Stomach (tissue), 9 donors: ENCODE data around the gene MACROD1. TPM values are rescaled to one million over a fixed set of nuclear protein-coding genes. Genes with fewer than 3 reads are reported as not detected.
A peak's percentile ranks its signal among the peaks of the same experiment; 100 is the strongest.

Experiments used
- DNase-seq, 2 donors: peaks; one replicate each; pipeline versions ENCODE4 v3.0.0 to v3.0.0-alpha.2; 2013 to 2019
- H3K27ac ChIP-seq, 5 donors: fragments of 200-600 bp in 4 of 5; sonication (generic) in 4 of 5; one replicate each; pipeline ENCODE4 v1.5.1; 2013 to 2019; ENCODE audit warnings: mild to moderate bottlenecking in 1 of 5, moderate library complexity in 1 of 5
- H3K27me3 ChIP-seq, 3 donors: fragments of 200-600 bp; sonication (generic); one replicate each; pipeline ENCODE4 v1.5.1; 2017 to 2019; ENCODE audit warnings: mixed run types in 1 of 3
- H3K36me3 ChIP-seq, 4 donors: fragments of 200-600 bp; sonication (generic); 1 replicate in 3 of 4; 2 replicates in 1 of 4; pipeline ENCODE4 v1.5.1; 2016 to 2019
- H3K4me1 ChIP-seq, 4 donors: fragments of 200-600 bp; sonication (generic); one replicate each; pipeline ENCODE4 v1.5.1; 2016 to 2019
- H3K4me3 ChIP-seq, 4 donors: fragments of 200-600 bp; sonication (generic) in 3 of 4; one replicate each; pipeline ENCODE4 v1.5.1; 2016 to 2019; ENCODE audit warnings: mild to moderate bottlenecking in 1 of 4
- H3K9me3 ChIP-seq, 4 donors: fragments of 200-600 bp; sonication (generic); one replicate each; pipeline ENCODE4 v1.5.1; 2016 to 2019
- CTCF ChIP-seq, 7 experiments: fragments of 450-650 bp in 4 of 7; fragments of 200-600 bp in 3 of 7; sonication (generic) in 3 of 7; IDR thresholded peaks; one replicate each; pipeline ENCODE4 v1.5.1; 2016 to 2019; ENCODE audit warnings: antibody characterized with exemption in 7 of 7, control low read depth in 2 of 7, mild to moderate bottlenecking in 1 of 7
- EP300 ChIP-seq: sonication (generic); formaldehyde crosslinking; IDR thresholded peaks from one replicate; pipeline ENCODE4 v1.6.1; 2017; ENCODE audit warnings: antibody characterized with exemption
- POLR2A ChIP-seq, 4 donors: fragments of 450-650 bp; IDR thresholded peaks; one replicate each; pipeline ENCODE4 v1.6.1; 2016; ENCODE audit warnings: antibody characterized with exemption in 4 of 4, control low read depth in 2 of 4, mild to moderate bottlenecking in 1 of 4, moderate library complexity in 1 of 4
- POLR2AphosphoS5 ChIP-seq, 3 donors: sonication (generic); formaldehyde crosslinking; IDR thresholded peaks; one replicate each; pipeline ENCODE4 v1.6.1; 2016; ENCODE audit warnings: antibody characterized with exemption in 3 of 3
- WGBS, 5 donors: extraction: QIAGEN DNeasy Blood & Tissue Kit in 3 of 5; methylation state at CpG; one replicate each; pipeline versions ENCODE4 v1.1.5 to v1.1.7; 2013 to 2018; 5-methylcytosine and 5-hydroxymethylcytosine counted together
- intact Hi-C: fragments of 100-400 bp; cut with DNase I; formaldehyde crosslinking; loops from one replicate; pipeline ENCODE4 v1.15.1; 2023; ENCODE audit warnings: low total_unique reads
- polyA plus RNA-seq, 3 donors: library from polyadenylated mRNA; stranded (reverse); fragments of 200-250 nt; gene quantifications; one replicate each; pipeline ENCODE4 v1.2.3, GENCODE V29; 2013
- total RNA-seq, 5 donors: library from RNA; depleted of rRNA; stranded (reverse); fragments of >200 nt; gene quantifications; one replicate each; pipeline versions ENCODE4 v1.1.0 to v1.2.3, GENCODE V29; 2014 to 2016
- donor health status: healthy with polysubstance abuse.
- donor health status: Bipolar disorder and iron deficiency.
- donor health status: healthy.

MACROD1 gene
- total and polyA plus RNA-seq, 8 donors = 18.0 to 283 (median 47.4) TPM

DNA sequence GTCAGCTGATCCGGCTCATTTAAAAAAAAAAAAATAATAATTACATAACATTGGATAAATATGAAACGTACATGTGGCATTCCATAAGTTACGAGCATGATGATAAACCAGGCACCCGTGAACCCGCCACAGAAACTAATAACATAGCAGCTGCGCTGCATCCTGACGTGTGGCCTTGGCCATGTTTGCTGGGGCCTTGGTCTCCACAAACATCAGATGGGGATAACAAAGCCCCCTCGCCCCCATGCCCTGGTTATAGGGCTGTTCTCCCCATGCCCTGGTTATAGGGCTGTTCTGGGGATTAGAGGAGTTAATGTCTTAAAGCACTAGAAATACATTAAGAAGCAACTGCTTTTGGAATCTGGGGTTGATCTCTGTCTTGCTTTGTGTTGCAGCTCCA, 93.5 kb downstream of the MACROD1 start:
- Histone ChIP-seq H3K9me3 (no peaks in the 10 kb centered on the region), H3K27me3 (no peaks in the 10 kb centered on the region), H3K4me3 (no peak overlapping the region), H3K4me1 (peaks cover 0 to 10% (median 0%) of the 10 kb centered on the region in 4 donors), H3K36me3 (no peaks in the 10 kb centered on the region), H3K27ac (no peak overlapping the region)
- DNase-seq = no peak
- 78 to 84% (median 83%) methylated on average over 8 of the region's 8 CpGs for whole genome bisulfite sequencing, 5 donors
- TF ChIP-seq CTCF (IDR thresholded peaks at IDR 0.05) (no peak), EP300 (no peak), POLR2A (IDR thresholded peaks at IDR 0.05) (no peak), POLR2AphosphoS5 (IDR thresholded peaks at IDR 0.05) (no peak)
- intact Hi-C loops = no loop called here

- intact Hi-C loops = no loop called here
- no peaks in the 10 kb centered on the region for H3K36me3 ChIP-seq
- H3K27me3 ChIP-seq = no peaks in the 10 kb centered on the region
- DNase-seq = peak in 1 of 2 donors; percentile 56
- H3K4me3 ChIP-seq = no peak overlapping the region
- H3K27ac ChIP-seq = no peak overlapping the region
- TF ChIP-seq POLR2A (IDR thresholded peaks at IDR 0.05) (no peak), CTCF (IDR thresholded peaks at IDR 0.05) (no peak), POLR2AphosphoS5 (IDR thresholded peaks at IDR 0.05) (no peak), EP300 (no peak)
- H3K9me3 ChIP-seq = no peaks in the 10 kb centered on the region
- 78 to 88% (median 85%) methylated on average over 19 to 20 of the region's 20 CpGs for WGBS, 5 donors
- H3K4me1 ChIP-seq = peaks cover 0 to 10% (median 0%) of the 10 kb centered on the region in 4 donors
Observed at GRCh38 chr11:64071849-64072248, 94.1 kb downstream of the MACROD1 start.

DNA sequence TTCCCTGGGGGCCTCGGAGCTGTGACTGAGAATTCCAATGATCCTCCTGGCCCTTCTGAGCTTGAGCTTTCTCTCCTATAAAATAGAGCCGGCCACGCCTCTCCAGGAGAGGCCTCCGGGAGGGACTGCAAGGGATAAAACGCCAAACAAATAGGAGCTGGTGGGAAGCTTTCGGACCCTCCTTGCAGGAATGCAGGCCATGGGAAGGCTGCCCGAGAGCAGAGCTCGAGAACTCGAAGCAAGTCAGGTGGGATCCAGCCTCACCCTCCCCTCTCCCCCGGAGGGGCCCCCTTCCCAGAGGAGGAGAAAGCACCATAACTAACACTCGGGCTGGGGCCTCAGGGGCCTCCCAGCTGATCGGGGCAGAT, 95.6 kb downstream of the MACROD1 start:
- H3K27me3 ChIP-seq = no peaks in the 10 kb centered on the region
- DNase-seq = peak in 1 of 2 donors; percentile 53
- peaks cover 0 to 10% (median 0%) of the 10 kb centered on the region in 4 donors for H3K4me1 ChIP-seq
- H3K36me3 ChIP-seq = no peaks in the 10 kb centered on the region
- H3K9me3 ChIP-seq = no peaks in the 10 kb centered on the region
- H3K4me3 ChIP-seq = no peak overlapping the region
- no peak overlapping the region for H3K27ac ChIP-seq
- 72 to 80% (median 77%) methylated on average over 12 of the region's 12 CpGs for WGBS, 5 donors
- TF ChIP-seq CTCF (IDR thresholded peaks at IDR 0.05) (no peak), POLR2A (IDR thresholded peaks at IDR 0.05) (no peak), POLR2AphosphoS5 (IDR thresholded peaks at IDR 0.05) (no peak), EP300 (no peak)
- intact Hi-C loops = no loop called here

DNA sequence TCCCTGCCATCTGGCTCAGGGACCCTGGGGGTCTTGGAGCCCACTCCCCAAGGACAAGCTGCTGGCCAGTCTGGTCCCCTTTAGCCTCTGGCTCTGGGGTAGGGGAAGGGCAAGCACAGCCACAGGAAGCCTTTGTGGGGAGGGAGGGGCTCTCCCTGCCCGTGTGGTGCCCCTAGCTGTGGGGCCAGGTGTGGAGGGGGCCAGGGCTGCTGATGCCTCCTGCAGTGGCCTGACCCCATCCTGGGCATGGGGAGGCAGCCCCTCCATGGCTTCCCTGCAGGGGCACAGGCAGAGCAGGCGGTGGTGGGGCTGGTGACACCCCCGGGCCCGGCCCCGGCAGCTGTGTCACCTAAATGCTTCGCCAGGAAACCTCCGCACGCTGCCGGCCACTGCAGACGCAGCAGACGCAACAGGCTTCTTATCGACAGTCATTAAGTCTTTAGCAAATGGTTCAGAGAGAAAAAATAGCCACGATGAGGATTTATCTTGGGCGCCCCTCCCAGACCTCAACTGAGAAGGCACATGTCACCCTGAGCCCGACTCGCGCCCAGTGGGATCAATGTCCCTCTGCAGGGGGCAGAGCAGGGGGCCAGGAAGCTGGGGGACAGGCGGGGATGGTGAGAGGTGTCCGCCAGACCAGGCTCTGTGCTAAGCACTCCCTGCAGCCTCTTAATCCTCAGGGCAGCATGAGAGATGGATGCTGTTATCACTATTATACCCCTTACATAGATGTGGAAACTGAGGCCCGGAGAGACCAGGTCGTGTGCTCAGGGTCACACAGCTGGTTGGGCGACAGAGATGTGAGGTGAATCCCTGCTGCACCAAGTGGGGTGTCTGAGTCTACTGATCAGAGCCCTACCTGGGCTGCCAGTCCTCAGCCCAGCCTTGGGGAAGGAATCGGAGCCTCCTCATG, 96.3 kb downstream of the MACROD1 start:
- TF ChIP-seq CTCF (IDR thresholded peaks at IDR 0.05) (no peak), POLR2AphosphoS5 (IDR thresholded peaks at IDR 0.05) (no peak), POLR2A (IDR thresholded peaks at IDR 0.05) (no peak), EP300 (no peak)
- H3K27me3 ChIP-seq = peaks cover 0 to 5% (median 0%) of the 10 kb centered on the region in 3 donors
- no peaks in the 10 kb centered on the region for H3K9me3 ChIP-seq
- H3K4me1 ChIP-seq = peaks cover 0 to 10% (median 0%) of the 10 kb centered on the region in 4 donors
- intact Hi-C loops = no loop called here
- DNase-seq = no peak
- no peaks in the 10 kb centered on the region for H3K36me3 ChIP-seq
- 75 to 80% (median 78%) methylated on average over 14 to 23 of the region's 23 CpGs for WGBS, 5 donors
- H3K27ac ChIP-seq = no peak overlapping the region
- no peak overlapping the region for H3K4me3 ChIP-seq
